K562 (cell line): Measurements from ENCODE around the gene PRDM2. TPM values are rescaled to one million over a fixed set of nuclear protein-coding genes. Genes with fewer than 3 reads are reported as not detected.

Experiments
- ASH1L ChIP-seq: fragments of 450-650 bp; IDR thresholded peaks from 2 replicates; pipeline ENCODE4 v1.6.1; 2018; ENCODE audit warnings: borderline replicate concordance, mild to moderate bottlenecking, low read depth; ENCODE audit not compliant: partially characterized antibody
- CBX8 ChIP-seq: fragments of 200-600 bp; sonication (generic); IDR thresholded peaks from 2 replicates; pipeline ENCODE4 v1.6.1; 2012; ENCODE audit warnings: borderline replicate concordance, mixed run types, low read depth, mild to moderate bottlenecking, moderate library complexity, mixed read lengths, low read length, control low read depth, inconsistent platforms; ENCODE audit not compliant: poor library complexity, severe bottlenecking; ENCODE audit errors: extremely low read depth
- CREBBP ChIP-seq: IDR thresholded peaks from one replicate; pipeline ENCODE4 v1.6.1; 2012; ENCODE audit warnings: low read depth, mild to moderate bottlenecking, control low read depth, inconsistent platforms, low read length
- ELK1 ChIP-seq: sonication (generic); formaldehyde crosslinking; IDR thresholded peaks from 2 replicates; pipeline ENCODE4 v1.8.1; 2022; ENCODE audit warnings: missing genetic modification reagents
- HBP1 ChIP-seq: fragments of 450-650 bp; formaldehyde crosslinking; IDR thresholded peaks from 2 replicates; pipeline ENCODE4 v1.4.0; 2022; ENCODE audit warnings: missing genetic modification characterization
- HDAC2 ChIP-seq: fragments of 450-650 bp; IDR thresholded peaks from 2 replicates; pipeline ENCODE4 v1.6.1; 2016; ENCODE audit warnings: mild to moderate bottlenecking
- MAFG ChIP-seq: fragments of 450-650 bp; conservative IDR thresholded peaks from 2 replicates; pipeline ENCODE4 v1.6.1; 2016; ENCODE audit warnings: missing genetic modification characterization, missing compliant biosample characterization
- MAZ ChIP-seq, 2 experiments: fragments of 450-650 bp in 1 of 2; sonication (generic) in 1 of 2; formaldehyde crosslinking; IDR thresholded peaks in 1 of 2; conservative IDR thresholded peaks in 1 of 2; 2 replicates each; pipeline versions ENCODE4 v1.4.0 to v1.5.0; 2020; ENCODE audit warnings: mild to moderate bottlenecking in 1 of 2, missing genetic modification reagents in 1 of 2
- MXI1 ChIP-seq: IDR thresholded peaks from 2 replicates; pipeline ENCODE4 v1.6.1; 2011; ENCODE audit warnings: low read depth, mild to moderate bottlenecking, improper control_type of control experiment, low read length
- NELFE ChIP-seq: IDR thresholded peaks from 2 replicates; pipeline ENCODE4 v1.6.1; 2011; ENCODE audit warnings: mild to moderate bottlenecking; ENCODE audit not compliant: insufficient read depth, insufficient read length
- NONO ChIP-seq, 2 experiments: fragments of 200-400 bp in 1 of 2; fragments of 450-650 bp in 1 of 2; formaldehyde crosslinking in 1 of 2; IDR thresholded peaks; 2 replicates each; pipeline ENCODE4 v1.6.1; 2017; ENCODE audit warnings: low read depth in 2 of 2, mild to moderate bottlenecking in 2 of 2, moderate library complexity in 2 of 2, low read length in 1 of 2
- PCBP1 ChIP-seq: fragments of 200-400 bp; formaldehyde crosslinking; IDR thresholded peaks from 2 replicates; pipeline ENCODE4 v1.6.1; 2018; ENCODE audit warnings: mild to moderate bottlenecking, low read depth, low read length; ENCODE audit not compliant: poor library complexity, severe bottlenecking
- PHF21A ChIP-seq: fragments of 450-650 bp; IDR thresholded peaks from 2 replicates; pipeline ENCODE4 v1.6.1; 2017; ENCODE audit warnings: low read depth, borderline replicate concordance
- POLR2G ChIP-seq: fragments of 200-400 bp; formaldehyde crosslinking; IDR thresholded peaks from 2 replicates; pipeline ENCODE4 v1.6.1; 2017; ENCODE audit warnings: low read depth, mild to moderate bottlenecking, antibody characterized with exemption, low read length, moderate library complexity
- RBM17 ChIP-seq: fragments of 200-400 bp; formaldehyde crosslinking; IDR thresholded peaks from 2 replicates; pipeline ENCODE4 v1.6.1; 2017; ENCODE audit warnings: low read depth, mild to moderate bottlenecking, low read length, borderline replicate concordance
- RCOR1 ChIP-seq, 2 experiments: IDR thresholded peaks; 2 replicates each; pipeline ENCODE4 v1.6.1; 2012; ENCODE audit warnings: low read depth in 2 of 2, low read length in 2 of 2, borderline replicate concordance in 1 of 2, improper control_type of control experiment in 1 of 2
- SIN3B ChIP-seq: fragments of 450-650 bp; IDR thresholded peaks from 2 replicates; pipeline ENCODE4 v1.6.1; 2017; ENCODE audit warnings: low read depth, mild to moderate bottlenecking, moderate library complexity
- SMAD1 ChIP-seq: fragments of 150-350 bp; IDR thresholded peaks from 2 replicates; pipeline ENCODE4 v1.6.1; 2014; ENCODE audit warnings: low read length, low read depth; ENCODE audit not compliant: partially characterized antibody
- TCF3 ChIP-seq: sonication (generic); formaldehyde crosslinking; IDR thresholded peaks from 2 replicates; pipeline ENCODE4 v1.4.0; 2020; ENCODE audit warnings: mild to moderate bottlenecking, missing genetic modification reagents
- UBTF ChIP-seq, 2 experiments: IDR thresholded peaks; 2 replicates each; pipeline ENCODE4 v1.6.1; 2012; ENCODE audit warnings: improper control_type of control experiment in 2 of 2, low read depth in 2 of 2, low read length in 2 of 2, borderline replicate concordance in 1 of 2
- ZBED1 ChIP-seq: IDR thresholded peaks from 2 replicates; pipeline ENCODE4 v1.6.1; 2014
- ZNF146 ChIP-seq: IDR thresholded peaks from one replicate; pipeline ENCODE4 v1.6.1; 2018; ENCODE audit warnings: missing compliant biosample characterization; ENCODE audit not compliant: unreplicated experiment
- ZNF274 ChIP-seq: IDR thresholded peaks from 2 replicates; pipeline ENCODE4 v1.6.1; 2011; ENCODE audit warnings: low read depth, mild to moderate bottlenecking, low read length, moderate library complexity, borderline replicate concordance
- ZSCAN32 ChIP-seq: fragments of 450-650 bp; formaldehyde crosslinking; IDR thresholded peaks from 2 replicates; pipeline ENCODE4 v1.4.0; 2020; ENCODE audit warnings: mild to moderate bottlenecking, moderate library complexity
- polyA plus RNA-seq, 8 experiments: library from polyadenylated mRNA; depleted of rRNA in 4 of 8; stranded (reverse) in 5 of 8; unstranded in 3 of 8; fragments of >200 nt; fragmentation: Nextera tagmentation in 2 of 8; fragmentation: Illumina TruSeq in 1 of 8; extraction: Ambion mirVana in 2 of 8; extraction: Trizol in 1 of 8; gene quantifications; 2 replicates each; pipeline versions ENCODE4 v1.2.1 to v1.2.3, GENCODE V29; 2011 to 2014; ENCODE audit warnings: inconsistent platforms in 1 of 8, missing spikeins in 1 of 8
- total RNA-seq, 7 experiments: library from RNA; depleted of rRNA in 6 of 7; stranded (reverse); fragments of >200 nt in 6 of 7; fragmentation: Illumina TruSeq in 2 of 7; extraction: Trizol in 2 of 7; gene quantifications; 2 replicates each; pipeline versions ENCODE4 v1.2.1 to v1.2.3, GENCODE V29; 2011 to 2021; ENCODE audit warnings: low replicate concordance in 1 of 7

Gene PRDM2
- total and polyA plus RNA-seq, 9 of the 15 experiments (the other 6 are each of a cell fraction or from before 2014, with no cell fraction given) = 5.4 to 27.6 (median 12.5) TPM

GRCh38 chr1:13813398-13814012 lies 113.5 kb downstream of the PRDM2 start (continued):
- TF ChIP-seq CREBBP = no peak
- TF ChIP-seq SIN3B = no peak
- no peak for TF ChIP-seq MXI1
- TF ChIP-seq PCBP1 = no peak
- no peak for TF ChIP-seq RBM17
- TF ChIP-seq HBP1 (CRISPR knock-in tag) = no peak
- TF ChIP-seq TCF3 (CRISPR knock-in tag) = no peak
- TF ChIP-seq ELK1 = no peak
- TF ChIP-seq HDAC2 = peak; percentile 90; the same call in 1 of the 2 replicates
- TF ChIP-seq MAZ (CRISPR knock-in tag; conservative IDR thresholded peaks at IDR 0.05 in 1 of 2, IDR thresholded peaks at IDR 0.05 in 1 of 2) = 0 out of 4 replicates have a peak, but pooled peaks of 1 of the 2 experiments have one; percentile 38
- TF ChIP-seq MAFG (tag) = no peak
- no peak for TF ChIP-seq UBTF (IDR thresholded peaks at IDR 0.05; ENCODE audit: borderline replicate concordance in 1 of 2, low read depth in 2 of 2, low read length in 2 of 2)
- no peak for TF ChIP-seq NONO (IDR thresholded peaks at IDR 0.05; ENCODE audit: low read depth in 2 of 2, low read length in 1 of 2)
- no peak for TF ChIP-seq ZNF146
- TF ChIP-seq ZSCAN32 (CRISPR knock-in tag) = no peak
- TF ChIP-seq POLR2G = no peak
- TF ChIP-seq NELFE = no peak
- no peak for TF ChIP-seq SMAD1
- TF ChIP-seq ZBED1 = no peak
- TF ChIP-seq CBX8 = no peak
- no peak for TF ChIP-seq PHF21A
- no peak for TF ChIP-seq ASH1L
- TF ChIP-seq RCOR1 (IDR thresholded peaks at IDR 0.05; ENCODE audit: borderline replicate concordance in 1 of 2, low read depth in 2 of 2, low read length in 2 of 2) = peak in 1 of 2 experiments; percentile 73; a peak in 2 of 4 replicates
- no peak for TF ChIP-seq ZNF274
